Loucy (cell line): ENCODE results near the gene SH3PXD2B.

Experiments
- H2AFZ ChIP-seq: fragments of 200-600 bp; sonication (generic); 2 replicates; pipeline ENCODE4 v1.6.0; 2016; ENCODE audit warnings: antibody characterized with exemption, mild to moderate bottlenecking, low read length, moderate library complexity
- H3F3A ChIP-seq: fragments of 200-600 bp; 2 replicates; pipeline ENCODE4 v1.6.0; 2016; ENCODE audit warnings: antibody characterized with exemption, low read depth, mild to moderate bottlenecking
- H3K27me3 ChIP-seq: fragments of 200-600 bp; sonication (generic); 2 replicates; pipeline ENCODE4 v1.6.1; 2014; ENCODE audit warnings: low read length, mild to moderate bottlenecking; ENCODE audit not compliant: insufficient read depth, poor library complexity, severe bottlenecking
- H3K36me3 ChIP-seq: fragments of 200-600 bp; sonication (generic); 2 replicates; pipeline ENCODE4 v1.6.1; 2016; ENCODE audit warnings: low read length; ENCODE audit not compliant: insufficient read depth
- H3K4me1 ChIP-seq: fragments of 200-600 bp; sonication (generic); 2 replicates; pipeline ENCODE4 v1.5.1; 2014; ENCODE audit warnings: low read length, mild to moderate bottlenecking; ENCODE audit not compliant: insufficient read depth, poor library complexity, severe bottlenecking
- H3K4me2 ChIP-seq: fragments of 200-600 bp; sonication (generic); 2 replicates; pipeline ENCODE4 v1.6.0; 2014; ENCODE audit warnings: antibody characterized with exemption, low read length, low read depth, mild to moderate bottlenecking; ENCODE audit not compliant: poor library complexity, severe bottlenecking
- H3K4me3 ChIP-seq: fragments of 200-600 bp; sonication (generic); 2 replicates; pipeline ENCODE4 v1.5.1; 2014; ENCODE audit warnings: low read length, mild to moderate bottlenecking, mixed read lengths; ENCODE audit not compliant: poor library complexity, severe bottlenecking
- H3K79me2 ChIP-seq: fragments of 200-600 bp; sonication (generic); 2 replicates; pipeline ENCODE4 v1.6.1; 2014; ENCODE audit warnings: low read length; ENCODE audit not compliant: insufficient read depth
- H3K9ac ChIP-seq: fragments of 200-600 bp; sonication (generic); 2 replicates; pipeline ENCODE4 v1.6.0; 2014; ENCODE audit warnings: mild to moderate bottlenecking, low read depth, low read length, moderate library complexity; ENCODE audit not compliant: poor library complexity, severe bottlenecking
- H3K9me2 ChIP-seq: fragments of 200-600 bp; sonication (generic); replicated peaks from 2 replicates; pipeline ENCODE4 v1.6.1; 2016; ENCODE audit warnings: low read depth, low read length, mixed read lengths
- H3K9me3 ChIP-seq: fragments of 200-600 bp; sonication (generic); 2 replicates; pipeline ENCODE4 v1.6.1; 2014; ENCODE audit warnings: mild to moderate bottlenecking, antibody characterized with exemption, low read length, low read depth; ENCODE audit not compliant: insufficient read depth
- H4K20me1 ChIP-seq: fragments of 200-600 bp; sonication (generic); 2 replicates; pipeline ENCODE4 v1.6.0; 2014; ENCODE audit warnings: antibody characterized with exemption, low read length, mild to moderate bottlenecking; ENCODE audit not compliant: insufficient read depth, poor library complexity, severe bottlenecking
- EZH2phosphoT487 ChIP-seq: fragments of 200-600 bp; IDR thresholded peaks from 2 replicates; pipeline ENCODE4 v1.6.1; 2018; ENCODE audit warnings: antibody characterized with exemption, mild to moderate bottlenecking, moderate library complexity, borderline replicate concordance
- TF ChIP-seq, protein P1 (sequence below): fragments of 200-600 bp; sonication (generic); conservative IDR thresholded peaks from 2 replicates; pipeline ENCODE4 v1.5.1; 2014; ENCODE audit warnings: mild to moderate bottlenecking, antibody characterized with exemption, low read length

SH3PXD2B gene

GRCh38 chr5:172441262-172441751, 13.0 kb downstream of the SH3PXD2B start:
- no peaks in the 10 kb centered on the region for H3K9me3 ChIP-seq
- no peaks in the 10 kb centered on the region for H3K27me3 ChIP-seq
- H3K79me2 ChIP-seq = no peaks in the 10 kb centered on the region
- H3K9ac ChIP-seq = no peak overlapping the region
- no peak overlapping the region for H2AFZ ChIP-seq
- H3K9me2 ChIP-seq = no peaks in the 10 kb centered on the region
- peaks cover 19% of the 10 kb centered on the region for H3K4me1 ChIP-seq
- no peak overlapping the region for H3K4me2 ChIP-seq
- no peak for TF ChIP-seq EZH2phosphoT487
- TF ChIP-seq, protein P1, sequence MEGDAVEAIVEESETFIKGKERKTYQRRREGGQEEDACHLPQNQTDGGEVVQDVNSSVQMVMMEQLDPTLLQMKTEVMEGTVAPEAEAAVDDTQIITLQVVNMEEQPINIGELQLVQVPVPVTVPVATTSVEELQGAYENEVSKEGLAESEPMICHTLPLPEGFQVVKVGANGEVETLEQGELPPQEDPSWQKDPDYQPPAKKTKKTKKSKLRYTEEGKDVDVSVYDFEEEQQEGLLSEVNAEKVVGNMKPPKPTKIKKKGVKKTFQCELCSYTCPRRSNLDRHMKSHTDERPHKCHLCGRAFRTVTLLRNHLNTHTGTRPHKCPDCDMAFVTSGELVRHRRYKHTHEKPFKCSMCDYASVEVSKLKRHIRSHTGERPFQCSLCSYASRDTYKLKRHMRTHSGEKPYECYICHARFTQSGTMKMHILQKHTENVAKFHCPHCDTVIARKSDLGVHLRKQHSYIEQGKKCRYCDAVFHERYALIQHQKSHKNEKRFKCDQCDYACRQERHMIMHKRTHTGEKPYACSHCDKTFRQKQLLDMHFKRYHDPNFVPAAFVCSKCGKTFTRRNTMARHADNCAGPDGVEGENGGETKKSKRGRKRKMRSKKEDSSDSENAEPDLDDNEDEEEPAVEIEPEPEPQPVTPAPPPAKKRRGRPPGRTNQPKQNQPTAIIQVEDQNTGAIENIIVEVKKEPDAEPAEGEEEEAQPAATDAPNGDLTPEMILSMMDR = no peak
- H4K20me1 ChIP-seq = no peaks in the 10 kb centered on the region
- no peaks in the 10 kb centered on the region for H3F3A ChIP-seq
- H3K36me3 ChIP-seq = no peaks in the 10 kb centered on the region
- no peak overlapping the region for H3K4me3 ChIP-seq

DNA sequence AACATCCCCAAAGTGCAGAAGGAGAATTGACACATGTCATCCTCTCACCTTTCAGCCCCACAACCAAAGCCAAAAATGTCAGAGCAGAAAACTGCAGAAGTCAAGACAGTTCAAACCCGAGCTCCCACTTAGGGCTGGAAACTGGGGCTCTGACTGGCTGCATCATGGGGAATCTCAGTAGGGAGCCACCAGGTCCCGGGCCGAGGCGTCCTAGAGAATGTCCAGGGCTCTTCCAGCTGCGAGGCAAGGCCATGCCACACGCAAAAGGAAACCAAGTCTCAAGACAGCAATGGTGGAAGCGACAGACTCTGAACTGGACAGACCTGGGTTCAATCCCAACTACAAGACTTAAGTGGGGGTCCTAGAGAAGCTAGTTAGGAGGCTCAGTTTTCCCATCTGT, 13.8 kb downstream of the SH3PXD2B start:
- H3K9me2 ChIP-seq = no peaks in the 10 kb centered on the region
- H3K27me3 ChIP-seq = no peaks in the 10 kb centered on the region
- no peaks in the 10 kb centered on the region for H3K9me3 ChIP-seq
- TF ChIP-seq, protein P1 = no peak
- no peak for TF ChIP-seq EZH2phosphoT487
- no peaks in the 10 kb centered on the region for H3K79me2 ChIP-seq
- no peak overlapping the region for H3K4me2 ChIP-seq
- H3K4me1 ChIP-seq = peaks cover 19% of the 10 kb centered on the region
- H3K36me3 ChIP-seq = no peaks in the 10 kb centered on the region
- no peak overlapping the region for H3K4me3 ChIP-seq
- no peaks in the 10 kb centered on the region for H3F3A ChIP-seq
- no peaks in the 10 kb centered on the region for H4K20me1 ChIP-seq
- H2AFZ ChIP-seq = no peak overlapping the region
- no peak overlapping the region for H3K9ac ChIP-seq

- no peaks in the 10 kb centered on the region for H3K36me3 ChIP-seq
- no peak overlapping the region for H3K4me2 ChIP-seq
- H3K4me1 ChIP-seq = peaks cover 18% of the 10 kb centered on the region
- H4K20me1 ChIP-seq = no peaks in the 10 kb centered on the region
- no peak overlapping the region for H2AFZ ChIP-seq
- no peak overlapping the region for H3K4me3 ChIP-seq
- H3K79me2 ChIP-seq = no peaks in the 10 kb centered on the region
- H3K27me3 ChIP-seq = no peaks in the 10 kb centered on the region
- H3K9me2 ChIP-seq = no peaks in the 10 kb centered on the region
- H3K9ac ChIP-seq = no peak overlapping the region
- H3F3A ChIP-seq = no peaks in the 10 kb centered on the region
- TF ChIP-seq, protein P1 = no peak
- no peak for TF ChIP-seq EZH2phosphoT487
- no peaks in the 10 kb centered on the region for H3K9me3 ChIP-seq
Observed at GRCh38 chr5:172439785-172440477, 14.4 kb downstream of the SH3PXD2B start.
